SH-SY5Y (cell line): ENCODE measurements around the gene MRPL24.

Source experiments
- GATA2 ChIP-seq: IDR thresholded peaks from 2 replicates; pipeline ENCODE4 v1.6.1; 2011; ENCODE audit warnings: mild to moderate bottlenecking, low read depth, low read length
- GATA3 ChIP-seq: IDR thresholded peaks from 2 replicates; pipeline ENCODE4 v1.6.1; 2011; ENCODE audit warnings: low read depth, mild to moderate bottlenecking, low read length, moderate library complexity

Gene MRPL24

GRCh38 chr1:156767101-156767878, 26.4 kb upstream of the MRPL24 start, which contains the start of gene PRCC:
TSS of gene PRCC (plus strand) at chr1:156767535. CDS start at chr1:156767772, 237 bp downstream.
- TF ChIP-seq GATA3 (peak; percentile 60; the same call in 1 of the 2 replicates), GATA2 (peak; percentile 95)

GRCh38 chr1:156766298-156767100, 25.6 kb upstream of the MRPL24 start:
- no peak for TF ChIP-seq GATA3
- no peak for TF ChIP-seq GATA2

- TF ChIP-seq GATA2 (no peak), GATA3 (no peak)
Measured at GRCh38 chr1:156765666-156766065, 24.8 kb upstream of the MRPL24 start.

- no peak for TF ChIP-seq GATA3
- no peak for TF ChIP-seq GATA2
Measured at GRCh38 chr1:156760796-156761104, 19.9 kb upstream of the MRPL24 start.

GRCh38 chr1:156760092-156760795, 19.4 kb upstream of the MRPL24 start:
- TF ChIP-seq GATA2 (no peak), GATA3 (no peak)

GRCh38 chr1:156756355-156756754, 15.5 kb upstream of the MRPL24 start:
- TF ChIP-seq GATA2 (no peak), GATA3 (no peak)

GRCh38 chr1:156755527-156755950, 14.7 kb upstream of the MRPL24 start:
- no peak for TF ChIP-seq GATA3
- no peak for TF ChIP-seq GATA2

- TF ChIP-seq GATA2 (no peak), GATA3 (no peak)
Measured at GRCh38 chr1:156754219-156754618, 13.3 kb upstream of the MRPL24 start.

- TF ChIP-seq GATA2 (no peak), GATA3 (no peak)
Measured at GRCh38 chr1:156752843-156753482, 12.1 kb upstream of the MRPL24 start.

- TF ChIP-seq GATA2 (no peak), GATA3 (no peak)
Measured at GRCh38 chr1:156751757-156752481, 11.0 kb upstream of the MRPL24 start.

- TF ChIP-seq GATA3 (no peak), GATA2 (no peak)
Measured at GRCh38 chr1:156751451-156751756, 10.5 kb upstream of the MRPL24 start, which contains the start of gene HDGF. TSS of gene HDGF (minus strand) at chr1:156751675. CDS start at chr1:156751429, 246 bp downstream.

- TF ChIP-seq GATA3 (no peak), GATA2 (no peak)
Measured at GRCh38 chr1:156750711-156751450, 10.0 kb upstream of the MRPL24 start.
